GM23338 (cell line): Measurements from ENCODE around the gene RNF150.

Source experiments
- CREB1 ChIP-seq: fragments of 250-450 bp; sonication (Bioruptor Pico); IDR thresholded peaks from 2 replicates; pipeline ENCODE4 v1.5.0; 2020; ENCODE audit warnings: low read depth, mild to moderate bottlenecking, moderate library complexity
- EZH2 ChIP-seq: fragments of 200-600 bp; sonication (generic); IDR thresholded peaks from one replicate; pipeline ENCODE4 v1.8.0; 2017; ENCODE audit warnings: antibody characterized with exemption, mild to moderate bottlenecking, low read depth; ENCODE audit not compliant: unreplicated experiment
- EZH2phosphoT487 ChIP-seq: fragments of 200-600 bp; sonication (generic); IDR thresholded peaks from one replicate; pipeline ENCODE4 v1.8.1; 2018; ENCODE audit warnings: antibody characterized with exemption; ENCODE audit not compliant: unreplicated experiment
- JUNB ChIP-seq: IDR thresholded peaks from one replicate; pipeline ENCODE4 v1.6.1; 2016; ENCODE audit warnings: antibody characterized with exemption; ENCODE audit not compliant: unreplicated experiment
- NANOG ChIP-seq: IDR thresholded peaks from 2 replicates; pipeline ENCODE4 v1.6.1; 2016; ENCODE audit warnings: antibody characterized with exemption, borderline replicate concordance
- POLR2AphosphoS5 ChIP-seq: IDR thresholded peaks from 2 replicates; pipeline ENCODE4 v1.6.1; 2016; ENCODE audit warnings: antibody characterized with exemption, low read depth
- ZNF114 ChIP-seq: fragments of 250-450 bp; sonication (Bioruptor Pico); IDR thresholded peaks from 2 replicates; pipeline ENCODE4 v1.5.0; 2020; ENCODE audit warnings: mild to moderate bottlenecking, moderate library complexity
- TF ChIP-seq, protein P1 (sequence below): IDR thresholded peaks from one replicate; pipeline ENCODE4 v1.6.1; 2018; ENCODE audit warnings: antibody characterized with exemption; ENCODE audit not compliant: unreplicated experiment
- TF ChIP-seq, protein P2 (sequence below), 2 experiments: fragments of 200-600 bp in 1 of 2; sonication (generic) in 1 of 2; conservative IDR thresholded peaks; 2 replicates each; pipeline versions ENCODE4 v1.5.1 to v1.6.1; 2016 to 2017; ENCODE audit warnings: antibody characterized with exemption in 2 of 2, low read depth in 2 of 2, mild to moderate bottlenecking in 2 of 2, moderate library complexity in 1 of 2
- TF ChIP-seq, protein P3 (sequence below): IDR thresholded peaks from 2 replicates; pipeline ENCODE4 v1.6.1; 2016; ENCODE audit warnings: antibody characterized with exemption

DNA sequence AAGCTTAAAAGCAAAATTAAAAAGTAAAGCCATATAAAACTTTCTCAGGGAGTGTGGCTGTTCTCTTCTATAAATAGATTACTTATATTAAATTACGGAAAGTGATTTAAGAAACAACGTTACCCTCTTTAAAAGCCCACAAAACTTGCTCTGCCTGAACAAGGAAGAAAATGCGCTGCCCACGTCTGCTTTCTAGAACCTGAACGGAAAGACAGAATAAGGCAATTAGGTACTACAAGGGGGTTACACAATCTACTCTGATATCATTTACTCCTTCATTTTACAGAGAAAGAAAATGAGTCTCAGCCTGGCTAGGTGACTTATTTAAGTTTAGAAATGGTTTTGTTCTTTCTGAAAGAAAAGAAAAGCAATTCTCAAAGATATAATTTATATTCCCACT is 147.2 kb downstream of the RNF150 start:
- TF ChIP-seq, protein P1, sequence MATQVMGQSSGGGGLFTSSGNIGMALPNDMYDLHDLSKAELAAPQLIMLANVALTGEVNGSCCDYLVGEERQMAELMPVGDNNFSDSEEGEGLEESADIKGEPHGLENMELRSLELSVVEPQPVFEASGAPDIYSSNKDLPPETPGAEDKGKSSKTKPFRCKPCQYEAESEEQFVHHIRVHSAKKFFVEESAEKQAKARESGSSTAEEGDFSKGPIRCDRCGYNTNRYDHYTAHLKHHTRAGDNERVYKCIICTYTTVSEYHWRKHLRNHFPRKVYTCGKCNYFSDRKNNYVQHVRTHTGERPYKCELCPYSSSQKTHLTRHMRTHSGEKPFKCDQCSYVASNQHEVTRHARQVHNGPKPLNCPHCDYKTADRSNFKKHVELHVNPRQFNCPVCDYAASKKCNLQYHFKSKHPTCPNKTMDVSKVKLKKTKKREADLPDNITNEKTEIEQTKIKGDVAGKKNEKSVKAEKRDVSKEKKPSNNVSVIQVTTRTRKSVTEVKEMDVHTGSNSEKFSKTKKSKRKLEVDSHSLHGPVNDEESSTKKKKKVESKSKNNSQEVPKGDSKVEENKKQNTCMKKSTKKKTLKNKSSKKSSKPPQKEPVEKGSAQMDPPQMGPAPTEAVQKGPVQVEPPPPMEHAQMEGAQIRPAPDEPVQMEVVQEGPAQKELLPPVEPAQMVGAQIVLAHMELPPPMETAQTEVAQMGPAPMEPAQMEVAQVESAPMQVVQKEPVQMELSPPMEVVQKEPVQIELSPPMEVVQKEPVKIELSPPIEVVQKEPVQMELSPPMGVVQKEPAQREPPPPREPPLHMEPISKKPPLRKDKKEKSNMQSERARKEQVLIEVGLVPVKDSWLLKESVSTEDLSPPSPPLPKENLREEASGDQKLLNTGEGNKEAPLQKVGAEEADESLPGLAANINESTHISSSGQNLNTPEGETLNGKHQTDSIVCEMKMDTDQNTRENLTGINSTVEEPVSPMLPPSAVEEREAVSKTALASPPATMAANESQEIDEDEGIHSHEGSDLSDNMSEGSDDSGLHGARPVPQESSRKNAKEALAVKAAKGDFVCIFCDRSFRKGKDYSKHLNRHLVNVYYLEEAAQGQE, result no peak
- TF ChIP-seq POLR2AphosphoS5, result no peak
- TF ChIP-seq, protein P2, sequence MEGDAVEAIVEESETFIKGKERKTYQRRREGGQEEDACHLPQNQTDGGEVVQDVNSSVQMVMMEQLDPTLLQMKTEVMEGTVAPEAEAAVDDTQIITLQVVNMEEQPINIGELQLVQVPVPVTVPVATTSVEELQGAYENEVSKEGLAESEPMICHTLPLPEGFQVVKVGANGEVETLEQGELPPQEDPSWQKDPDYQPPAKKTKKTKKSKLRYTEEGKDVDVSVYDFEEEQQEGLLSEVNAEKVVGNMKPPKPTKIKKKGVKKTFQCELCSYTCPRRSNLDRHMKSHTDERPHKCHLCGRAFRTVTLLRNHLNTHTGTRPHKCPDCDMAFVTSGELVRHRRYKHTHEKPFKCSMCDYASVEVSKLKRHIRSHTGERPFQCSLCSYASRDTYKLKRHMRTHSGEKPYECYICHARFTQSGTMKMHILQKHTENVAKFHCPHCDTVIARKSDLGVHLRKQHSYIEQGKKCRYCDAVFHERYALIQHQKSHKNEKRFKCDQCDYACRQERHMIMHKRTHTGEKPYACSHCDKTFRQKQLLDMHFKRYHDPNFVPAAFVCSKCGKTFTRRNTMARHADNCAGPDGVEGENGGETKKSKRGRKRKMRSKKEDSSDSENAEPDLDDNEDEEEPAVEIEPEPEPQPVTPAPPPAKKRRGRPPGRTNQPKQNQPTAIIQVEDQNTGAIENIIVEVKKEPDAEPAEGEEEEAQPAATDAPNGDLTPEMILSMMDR (conservative IDR thresholded peaks at IDR 0.05; ENCODE audit: low read depth in 2 of 2), result no peak
- no peak for TF ChIP-seq EZH2
- no peak for TF ChIP-seq EZH2phosphoT487
- TF ChIP-seq, protein P3, sequence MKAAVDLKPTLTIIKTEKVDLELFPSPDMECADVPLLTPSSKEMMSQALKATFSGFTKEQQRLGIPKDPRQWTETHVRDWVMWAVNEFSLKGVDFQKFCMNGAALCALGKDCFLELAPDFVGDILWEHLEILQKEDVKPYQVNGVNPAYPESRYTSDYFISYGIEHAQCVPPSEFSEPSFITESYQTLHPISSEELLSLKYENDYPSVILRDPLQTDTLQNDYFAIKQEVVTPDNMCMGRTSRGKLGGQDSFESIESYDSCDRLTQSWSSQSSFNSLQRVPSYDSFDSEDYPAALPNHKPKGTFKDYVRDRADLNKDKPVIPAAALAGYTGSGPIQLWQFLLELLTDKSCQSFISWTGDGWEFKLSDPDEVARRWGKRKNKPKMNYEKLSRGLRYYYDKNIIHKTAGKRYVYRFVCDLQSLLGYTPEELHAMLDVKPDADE, result no peak
- TF ChIP-seq CREB1 (CRISPR knock-in tag), result no peak
- no peak for TF ChIP-seq NANOG
- TF ChIP-seq ZNF114 (CRISPR knock-in tag), result no peak
- no peak for TF ChIP-seq JUNB
